GM18507 (cell line): ENCODE results near the gene LAMA2.

Source experiments
- DNase-seq: peaks from one replicate; pipeline ENCODE4 v3.0.0; 2011; ENCODE audit warnings: low read depth; ENCODE audit not compliant: insufficient read length; ENCODE audit errors: extremely low spot score
- FAIRE-seq: peaks from 2 replicates; lab custom pipeline; 2011; peaks lifted over from hg19 to GRCh38; lab: Jason Lieb, UNC

The LAMA2 gene

DNA sequence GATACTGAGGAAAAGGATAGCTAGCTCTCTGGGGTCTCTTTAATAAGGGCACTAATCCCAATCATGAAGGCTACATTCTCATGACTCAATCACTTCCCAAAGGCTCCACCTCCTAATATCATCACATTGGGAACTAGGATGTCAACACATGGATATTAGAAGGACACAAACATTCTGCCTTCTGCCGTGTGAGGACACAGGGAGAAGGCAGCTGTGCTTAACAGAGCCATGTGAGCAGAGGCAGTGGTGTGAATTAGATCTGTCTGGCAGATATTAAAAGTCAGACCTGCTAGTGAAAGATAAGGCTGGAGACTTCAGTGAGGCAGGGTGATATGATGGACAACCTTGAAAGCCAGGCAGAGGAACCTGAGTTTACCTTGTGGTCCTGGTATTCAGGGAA is 485.1 kb downstream of the LAMA2 start:
- DNase-seq (no peak), FAIRE-seq (no peak)

DNA sequence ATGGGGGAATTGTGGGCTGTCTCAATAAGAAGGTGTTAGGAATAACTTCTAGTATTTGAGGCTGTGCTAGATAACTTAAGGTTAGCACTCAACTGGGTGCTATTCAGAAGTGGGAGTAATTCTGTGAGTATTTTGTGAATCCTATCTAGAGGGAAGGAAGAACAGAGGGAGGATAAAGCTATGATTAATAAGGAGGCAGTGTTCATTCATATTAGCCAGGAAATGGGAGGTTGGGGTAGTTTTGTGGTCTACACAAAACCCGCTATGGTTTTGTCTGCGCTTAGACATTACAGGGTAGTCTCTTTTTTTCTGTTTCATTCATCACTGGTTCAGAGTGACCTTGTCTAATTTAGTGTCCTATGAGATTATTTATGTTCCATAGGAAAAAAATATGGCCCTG is 486.0 kb downstream of the LAMA2 start:
- FAIRE-seq: no peak
- no peak for DNase-seq

DNA sequence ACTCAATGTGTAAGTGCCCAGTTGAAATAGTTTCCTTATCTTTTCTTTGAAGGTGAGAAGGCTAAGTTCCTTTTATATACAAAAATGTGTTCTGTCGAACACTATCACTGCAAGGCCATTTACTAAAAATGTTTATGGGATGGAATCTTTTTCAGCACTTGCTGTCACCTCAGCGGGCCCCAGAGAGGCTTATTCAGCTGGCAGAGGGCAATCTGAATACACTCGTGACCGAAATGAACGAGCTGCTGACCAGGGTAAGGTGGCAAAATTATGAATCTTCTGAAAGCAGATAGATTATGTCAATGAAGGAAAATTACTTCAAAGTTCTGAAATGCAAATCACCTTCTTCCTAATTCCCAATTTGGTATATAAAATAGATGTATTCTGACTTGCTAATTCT is 486.8 kb downstream of the LAMA2 start:
- FAIRE-seq (no peak), DNase-seq (no peak)

DNA sequence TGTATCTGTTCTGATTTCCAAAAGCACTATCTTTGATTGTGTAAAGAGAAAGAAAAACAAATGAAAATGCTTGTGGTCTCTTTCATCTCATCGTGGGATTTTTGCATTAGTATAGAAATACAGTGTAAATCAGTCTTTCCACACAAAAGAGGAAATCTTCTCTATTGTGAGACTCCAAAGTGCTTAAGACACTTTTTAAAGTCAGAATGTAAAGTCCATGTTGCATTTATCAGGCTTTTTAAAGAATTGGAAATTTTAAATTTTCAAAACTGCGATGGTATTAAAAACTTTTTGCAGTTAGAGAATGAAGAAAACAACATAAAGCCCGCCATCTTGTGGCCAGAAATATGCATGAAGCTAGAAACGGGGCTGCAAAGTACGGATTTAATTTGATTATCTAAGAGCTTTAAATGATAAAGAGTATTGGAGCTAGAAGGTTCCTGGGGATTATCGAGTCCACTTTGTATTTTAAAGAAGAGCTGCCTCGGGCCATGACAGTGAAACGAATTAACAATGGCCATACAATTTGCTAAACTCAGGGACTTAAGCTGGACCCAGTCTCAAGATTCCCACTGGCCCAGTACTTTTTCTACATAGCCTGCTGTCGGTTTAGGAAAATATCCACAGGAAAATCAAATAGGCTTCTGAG is 487.5 kb downstream of the LAMA2 start:
- DNase-seq: no peak
- peak; percentile 78 for FAIRE-seq

DNA sequence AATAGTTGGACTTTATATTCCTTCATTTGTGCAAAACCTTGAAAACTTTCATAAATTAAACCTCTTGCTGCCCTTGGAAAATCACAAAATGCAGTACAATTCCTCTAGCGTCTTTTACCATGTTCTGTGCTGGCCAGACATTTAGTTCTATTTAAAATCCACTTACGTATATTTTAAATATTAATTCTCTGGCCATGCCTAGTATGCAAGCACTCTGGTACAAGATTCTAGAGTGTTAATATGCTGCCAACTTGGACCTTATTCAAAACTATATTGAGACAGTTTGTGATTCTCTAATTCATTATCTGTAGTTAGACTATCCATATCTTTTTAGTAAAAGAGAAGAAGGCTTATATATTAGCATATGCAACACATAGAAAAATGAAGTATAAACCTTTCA is 498.9 kb downstream of the LAMA2 start:
- DNase-seq (no peak), FAIRE-seq (no peak)

DNA sequence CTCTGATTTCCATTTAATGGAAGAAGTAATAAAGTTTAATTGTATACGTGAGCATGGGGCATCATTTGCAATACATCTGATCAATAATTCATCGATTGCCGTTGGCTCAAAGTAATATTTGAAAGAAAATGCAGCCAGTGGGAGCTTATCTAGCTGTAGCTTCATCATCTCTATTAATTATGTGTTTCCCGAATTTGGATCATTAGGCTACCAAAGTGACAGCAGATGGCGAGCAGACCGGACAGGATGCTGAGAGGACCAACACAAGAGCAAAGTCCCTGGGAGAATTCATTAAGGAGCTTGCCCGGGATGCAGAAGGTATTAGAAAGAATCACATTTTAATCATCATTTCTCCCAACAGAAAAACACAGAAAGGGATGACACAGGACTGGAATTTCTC is 500.0 kb downstream of the LAMA2 start:
- no peak for DNase-seq
- no peak for FAIRE-seq

DNA sequence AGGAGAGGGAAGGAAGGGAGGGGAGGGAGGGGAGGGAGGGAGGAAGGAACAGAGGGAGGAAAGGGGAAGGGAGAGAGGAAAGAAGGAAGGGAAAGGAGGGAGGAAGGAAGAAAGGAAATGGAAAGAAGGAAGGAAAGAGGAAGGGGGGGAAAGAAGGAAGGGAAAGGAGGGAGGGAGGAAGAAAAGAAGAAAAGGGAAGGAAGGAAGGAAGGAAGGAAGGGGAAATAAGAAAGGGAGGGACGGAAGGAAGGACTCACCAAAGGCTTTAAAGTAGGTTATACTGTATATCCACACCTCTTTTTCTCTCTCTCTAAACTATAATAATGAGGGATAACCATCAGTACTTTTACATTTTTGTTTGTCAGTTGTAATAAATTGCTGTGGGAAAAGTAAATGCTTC is 502.2 kb downstream of the LAMA2 start:
- DNase-seq (no peak), FAIRE-seq (no peak)

DNA sequence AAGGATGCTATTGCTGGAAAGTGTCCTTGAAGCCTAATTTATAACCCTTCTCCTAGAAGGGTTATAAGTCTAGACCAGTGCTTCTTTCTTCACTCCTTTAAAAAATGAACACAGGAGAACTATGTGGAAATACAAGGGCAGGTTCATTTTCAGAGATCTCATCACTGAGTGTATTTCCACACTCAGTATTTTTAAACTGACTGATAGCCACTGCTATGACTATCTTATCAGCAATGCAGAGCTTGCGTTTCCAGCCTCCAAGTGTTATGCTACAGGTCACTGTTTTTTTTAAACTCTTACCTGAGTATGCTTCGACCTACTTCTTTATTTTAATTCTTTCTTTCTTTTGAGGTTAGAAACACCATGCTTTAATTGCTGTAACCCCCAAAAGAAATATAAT is 508.0 kb downstream of the LAMA2 start:
- no peak for DNase-seq
- FAIRE-seq: no peak

DNA sequence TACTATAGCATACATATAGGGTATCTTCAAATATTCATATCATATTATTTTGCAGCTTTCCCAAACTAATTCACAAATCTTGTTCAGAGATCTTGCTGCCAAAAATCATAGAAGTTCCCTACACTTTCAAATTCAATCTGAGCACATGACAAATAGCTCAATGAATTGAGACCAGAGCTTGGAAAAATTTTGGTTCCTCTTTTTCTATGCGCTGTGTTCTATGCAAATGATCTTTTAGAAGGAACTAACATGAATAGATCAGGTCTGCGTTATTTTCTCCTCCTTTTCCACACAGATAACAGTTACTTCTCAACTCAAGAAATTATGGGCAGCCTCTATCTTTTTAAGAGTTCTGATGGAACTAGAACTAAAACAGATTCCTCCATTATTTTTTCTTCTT is 510.7 kb downstream of the LAMA2 start:
- DNase-seq (no peak), FAIRE-seq (no peak)

DNA sequence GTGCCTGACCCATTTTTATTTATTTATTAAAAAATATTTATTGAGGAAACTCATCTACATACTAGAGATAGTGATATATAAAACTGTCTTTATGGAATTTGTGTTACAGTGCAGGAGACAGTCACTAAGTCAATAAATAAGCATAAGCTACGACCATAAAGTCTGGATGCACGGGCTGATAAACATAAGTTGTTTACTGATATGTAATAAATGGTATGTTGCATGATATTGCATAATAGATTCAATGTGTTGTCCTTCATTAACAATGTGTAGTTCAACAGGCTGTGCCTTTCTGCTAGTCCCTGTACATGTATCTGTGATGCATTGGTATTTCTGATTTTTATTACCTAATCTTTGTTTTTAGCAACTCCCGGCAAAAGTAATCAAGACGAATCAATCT is 515.8 kb downstream of the LAMA2 start:
- FAIRE-seq (no peak), DNase-seq (no peak)

DNA sequence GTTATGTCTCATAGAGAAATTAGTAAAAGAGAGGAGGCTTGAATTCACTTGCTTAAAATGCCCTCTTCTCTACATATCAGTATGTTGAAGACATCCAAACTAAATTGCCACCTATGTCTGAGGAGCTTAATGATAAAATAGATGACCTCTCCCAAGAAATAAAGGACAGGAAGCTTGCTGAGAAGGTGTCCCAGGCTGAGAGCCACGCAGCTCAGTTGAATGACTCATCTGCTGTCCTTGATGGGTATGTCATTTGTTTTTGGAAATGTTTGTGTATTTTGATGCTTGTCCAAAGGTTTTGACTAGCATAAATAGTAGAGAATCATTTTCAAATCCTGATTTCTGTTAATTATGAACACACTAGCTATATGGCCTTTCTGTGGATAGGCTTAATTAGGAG is 519.3 kb downstream of the LAMA2 start:
- FAIRE-seq: no peak
- no peak for DNase-seq

DNA sequence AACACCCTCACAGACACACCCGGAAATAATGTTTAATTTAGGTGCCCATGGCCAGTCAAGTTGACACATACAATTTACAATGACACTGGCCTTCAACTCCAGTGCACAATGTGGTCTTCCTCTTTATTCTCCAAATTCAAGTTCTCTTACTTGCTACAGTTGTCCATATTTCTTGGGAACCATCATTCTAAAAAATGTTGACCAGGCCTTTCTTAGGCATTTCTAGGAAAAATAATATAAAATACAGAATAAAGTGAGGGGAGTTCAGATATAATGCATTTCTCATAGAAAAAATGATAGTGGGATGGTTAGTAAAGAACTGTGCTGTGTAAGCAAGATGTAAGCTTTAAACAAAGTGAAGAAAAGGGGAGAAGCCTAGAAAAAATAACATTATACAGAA is 528.2 kb downstream of the LAMA2 start:
- no peak for DNase-seq
- FAIRE-seq: no peak

DNA sequence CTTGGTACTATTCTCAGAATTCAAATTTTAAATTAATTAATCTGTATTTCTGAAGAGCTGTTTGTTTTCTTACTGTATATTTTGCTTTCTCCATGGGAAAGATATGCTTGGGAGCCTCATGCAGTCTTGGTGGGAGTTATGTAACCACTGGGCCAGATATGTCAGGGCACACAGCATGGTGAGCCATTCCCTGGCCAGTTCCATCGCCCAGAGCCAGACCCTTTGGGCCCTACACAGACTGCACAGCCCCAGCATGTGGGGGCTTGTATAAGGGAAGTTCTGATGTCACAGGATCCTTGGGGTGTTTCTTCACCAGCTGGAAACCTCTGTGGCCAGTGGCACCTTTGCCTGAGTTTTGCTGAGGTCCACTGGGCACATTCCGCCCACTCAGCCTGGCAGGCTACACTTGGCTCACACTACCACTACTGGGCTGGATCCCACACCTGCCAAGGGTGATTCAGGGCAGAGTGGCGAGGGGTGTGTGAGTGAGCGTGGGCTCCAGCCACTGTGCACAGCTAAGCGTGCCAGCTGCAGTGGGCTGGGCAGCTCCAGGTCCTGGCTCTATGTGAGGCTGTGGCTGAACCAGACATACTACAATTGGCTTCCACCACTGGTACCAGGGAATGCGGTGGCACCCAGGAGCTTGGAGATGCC is 533.5 kb downstream of the LAMA2 start:
- no peak for DNase-seq

DNA sequence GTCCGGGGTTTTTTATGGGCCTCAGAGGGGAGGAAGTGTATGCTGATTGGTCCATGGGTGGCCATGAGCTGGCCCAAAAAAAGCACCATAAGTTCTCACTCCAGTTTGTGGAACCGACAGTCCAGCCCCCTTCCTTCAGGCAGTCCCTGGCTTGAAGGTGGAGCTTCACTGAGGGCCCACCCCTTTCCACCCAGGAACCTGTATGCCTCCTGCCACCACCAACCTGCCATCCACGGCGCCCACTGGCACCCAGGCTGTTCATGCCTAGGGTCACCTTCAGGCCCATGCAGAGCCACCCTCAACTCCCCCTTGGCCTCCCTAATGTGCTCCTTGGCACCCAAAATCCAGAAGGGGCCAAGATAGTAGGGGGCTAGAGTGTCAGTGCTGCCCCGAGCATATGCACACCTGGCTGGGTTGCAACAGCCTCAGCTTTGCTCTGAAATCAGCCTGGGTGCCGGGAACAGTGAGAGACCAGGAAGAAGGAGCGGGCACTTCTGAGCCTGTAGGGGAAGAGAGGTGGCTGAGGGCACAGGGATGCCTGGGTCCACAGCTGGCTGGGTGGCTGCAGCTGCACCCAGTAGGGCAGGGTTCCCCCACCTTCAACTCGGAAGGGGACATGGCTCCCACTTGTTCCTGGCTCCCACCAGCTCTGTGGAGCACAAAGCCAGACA is 534.6 kb downstream of the LAMA2 start:
- FAIRE-seq (no peak), DNase-seq (no peak)

More for the DNA sequence above, 533.5 kb downstream of the LAMA2 start:
- FAIRE-seq: no peak

DNA sequence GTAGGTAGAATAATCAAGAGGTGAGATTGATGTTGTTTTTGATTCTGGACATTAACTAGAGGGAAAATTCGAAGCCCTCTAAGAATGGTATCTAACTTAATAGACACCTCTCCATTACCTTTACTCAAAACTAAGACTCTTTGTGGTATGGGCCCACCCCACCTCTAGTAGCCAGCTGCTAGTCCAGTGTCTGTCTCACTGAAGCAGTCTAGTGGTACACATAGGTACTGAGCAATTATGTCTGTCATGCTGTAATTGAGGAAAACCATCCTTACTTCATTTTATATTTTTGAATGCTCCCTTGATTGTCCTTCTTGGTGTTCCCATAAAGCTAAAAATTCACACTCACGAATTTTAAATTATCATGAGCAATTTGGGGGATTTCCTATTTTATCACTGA is 536.4 kb downstream of the LAMA2 start:
- FAIRE-seq (no peak), DNase-seq (no peak)

DNA sequence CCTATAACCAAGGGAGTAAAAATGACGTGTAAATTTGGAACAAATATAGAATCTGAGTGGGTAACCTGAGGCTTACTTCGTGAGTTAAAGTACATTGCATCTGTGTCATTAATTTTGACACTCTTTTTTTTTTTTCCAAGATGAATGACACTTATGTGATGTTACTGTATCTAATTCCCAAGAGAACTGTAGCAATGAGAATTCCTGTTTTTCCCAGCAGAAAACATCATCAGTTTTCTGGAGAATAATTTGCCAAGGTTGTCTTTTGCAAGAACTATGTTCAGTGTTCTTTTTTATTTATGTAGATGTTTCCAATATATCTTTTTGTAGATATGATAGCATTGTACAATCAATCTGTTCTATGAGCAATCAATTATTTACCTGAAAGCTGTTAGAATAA is 543.4 kb downstream of the LAMA2 start:
- no peak for DNase-seq
- FAIRE-seq: no peak

DNA sequence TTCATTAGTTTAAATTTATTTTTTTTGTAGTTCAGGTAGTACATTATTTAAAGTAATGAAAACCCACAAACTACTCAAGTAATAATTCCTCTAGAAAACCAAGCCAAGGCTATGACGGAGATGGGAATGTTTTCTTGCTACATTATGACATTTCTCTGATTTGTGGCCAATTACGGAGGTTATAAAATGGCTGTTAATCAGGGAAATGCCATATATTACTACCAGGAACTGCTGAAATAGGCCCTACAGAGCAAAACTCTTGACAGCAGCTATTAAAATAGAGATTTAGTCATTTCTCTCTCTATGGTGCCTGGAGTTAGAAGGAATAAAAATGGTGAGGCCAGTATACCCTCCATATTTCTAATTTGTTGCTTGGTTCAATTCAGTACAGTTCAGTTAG is 547.0 kb downstream of the LAMA2 start:
- FAIRE-seq (no peak), DNase-seq (no peak)

DNA sequence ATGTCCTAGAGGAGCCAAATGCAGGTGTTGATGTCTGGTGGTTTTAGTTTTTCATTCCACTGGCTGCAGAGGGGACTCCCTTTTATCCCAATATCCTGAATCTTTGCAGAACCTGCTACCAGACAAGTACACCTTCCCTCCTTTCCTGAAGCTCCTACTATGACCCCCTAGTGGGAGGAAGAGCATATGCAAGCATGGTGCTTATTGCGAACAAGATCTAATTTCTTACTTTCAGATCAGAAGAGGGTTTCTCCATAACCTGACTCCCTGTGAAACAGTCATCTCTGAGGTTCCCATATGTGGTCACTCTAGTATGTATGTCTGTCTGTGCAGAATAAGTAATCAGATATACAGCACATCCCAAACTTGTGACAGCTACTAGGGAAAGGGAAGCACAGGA is 549.8 kb downstream of the LAMA2 start:
- FAIRE-seq: peak; percentile 26
- DNase-seq: no peak

DNA sequence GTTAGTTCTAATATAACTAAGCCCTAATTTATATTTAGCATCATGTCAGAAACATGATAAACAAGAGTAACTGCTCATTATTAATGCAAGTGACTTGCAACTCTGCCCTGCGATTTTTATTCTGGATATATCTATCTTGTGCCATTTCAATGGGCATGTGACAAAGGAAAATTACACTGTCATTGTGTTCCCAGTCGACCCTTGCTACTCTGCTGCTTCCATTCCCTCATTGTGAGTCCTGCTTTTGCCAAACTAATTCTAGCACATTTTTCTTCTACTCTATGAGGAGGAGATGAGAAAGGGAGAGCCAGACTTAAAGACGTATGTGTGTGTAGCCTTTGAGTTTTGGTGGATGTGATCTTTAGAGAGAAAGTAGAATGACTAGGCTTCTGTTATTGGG is 551.2 kb downstream of the LAMA2 start:
- no peak for FAIRE-seq
- no peak for DNase-seq

DNA sequence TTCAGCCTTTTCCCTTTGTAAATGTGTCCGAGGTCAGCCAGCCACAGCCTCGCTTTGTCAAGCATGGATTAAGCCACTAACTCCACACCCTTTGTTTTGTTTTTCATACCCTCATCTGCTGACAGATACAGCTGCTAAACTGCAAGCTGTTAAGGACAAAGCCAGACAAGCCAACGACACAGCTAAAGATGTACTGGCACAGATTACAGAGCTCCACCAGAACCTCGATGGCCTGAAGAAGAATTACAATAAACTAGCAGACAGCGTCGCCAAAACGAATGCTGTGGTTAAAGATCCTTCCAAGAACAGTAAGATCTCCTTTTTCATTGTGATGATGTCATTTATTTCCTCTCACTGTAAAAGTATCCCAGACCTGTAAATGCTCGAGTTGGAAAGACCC is 557.8 kb downstream of the LAMA2 start:
- DNase-seq: no peak
- no peak for FAIRE-seq

DNA sequence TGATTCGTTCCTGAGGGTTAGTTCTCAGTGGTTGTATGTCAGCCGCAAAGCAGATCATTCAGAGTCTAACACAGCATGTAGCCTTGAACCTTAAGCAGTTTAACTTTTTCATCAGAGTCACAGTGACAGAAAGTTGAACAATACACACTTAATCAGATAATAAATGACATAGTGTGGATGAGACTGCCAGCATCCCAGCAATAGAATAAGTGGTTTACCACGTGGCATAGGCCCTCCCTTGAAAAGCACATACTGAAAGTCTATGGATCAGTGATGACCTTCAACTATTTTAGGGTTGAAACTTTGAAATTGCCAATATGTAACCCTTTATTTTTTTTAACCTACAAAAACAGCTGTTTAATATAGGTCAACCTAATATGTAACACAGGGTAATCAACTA is 561.7 kb downstream of the LAMA2 start:
- FAIRE-seq: no peak
- DNase-seq: no peak
